CD14-positive monocyte (primary cell): ENCODE measurements around the gene NLRX1. TPM values are rescaled to one million over a fixed set of nuclear protein-coding genes. Genes with fewer than 3 reads are reported as not detected.

Experiments
- DNase-seq, 3 donors: peaks; one replicate each; pipeline ENCODE4 v3.0.0-alpha.2; 2011 to 2022
- H2AFZ ChIP-seq: 2 replicates; pipeline ENCODE4 v1.6.0; 2012; ENCODE audit warnings: mild to moderate bottlenecking, low read depth, low read length, inconsistent platforms; ENCODE audit not compliant: insufficient read depth, poor library complexity, severe bottlenecking
- H3K27ac ChIP-seq, 2 donors: 1 replicate in 1 of 2; 2 replicates in 1 of 2; pipeline ENCODE4 v1.5.1; 2012 to 2013; ENCODE audit warnings: low read length in 2 of 2, control low read depth in 1 of 2, inconsistent platforms in 1 of 2, low read depth in 1 of 2, mild to moderate bottlenecking in 1 of 2
- H3K27me3 ChIP-seq, 2 donors: one replicate each; pipeline versions ENCODE4 v1.6.0 to v1.6.1; 2011 to 2013; ENCODE audit warnings: low read length in 2 of 2; ENCODE audit not compliant: control insufficient read depth in 2 of 2, insufficient read depth in 2 of 2
- H3K36me3 ChIP-seq, 2 donors: replicated peaks in 1 of 2; 1 replicate in 1 of 2; 2 replicates in 1 of 2; pipeline versions ENCODE4 v1.5.1 to v1.6.1; 2012 to 2013; ENCODE audit warnings: low read length in 2 of 2, control low read depth in 1 of 2, inconsistent platforms in 1 of 2, mild to moderate bottlenecking in 1 of 2; ENCODE audit not compliant: insufficient read depth in 2 of 2, control insufficient read depth in 1 of 2
- H3K4me1 ChIP-seq, 2 donors: 1 replicate in 1 of 2; 2 replicates in 1 of 2; pipeline versions ENCODE4 v1.5.1 to v1.6.1; 2012 to 2013; ENCODE audit warnings: low read length in 2 of 2, control low read depth in 1 of 2, inconsistent platforms in 1 of 2, mild to moderate bottlenecking in 1 of 2, moderate library complexity in 1 of 2; ENCODE audit not compliant: insufficient read depth in 2 of 2, control insufficient read depth in 1 of 2
- H3K4me2 ChIP-seq: replicated peaks from 2 replicates; pipeline ENCODE3; 2012; ENCODE audit warnings: low read length, moderate library complexity, mild to moderate bottlenecking; ENCODE audit not compliant: poor library complexity, severe bottlenecking; ENCODE audit errors: extremely low read depth
- H3K4me3 ChIP-seq, 3 experiments: fragments of 200-600 bp in 1 of 3; sonication (generic) in 1 of 3; replicated peaks in 1 of 3; 1 replicate in 2 of 3; 2 replicates in 1 of 3; pipeline ENCODE4 v1.5.1; 2011 to 2013; ENCODE audit warnings: low read length in 3 of 3, mild to moderate bottlenecking in 3 of 3, control low read depth in 2 of 3, low read depth in 2 of 3, inconsistent platforms in 1 of 3, moderate library complexity in 1 of 3
- H3K79me2 ChIP-seq: 2 replicates; pipeline ENCODE4 v1.6.0; 2012; ENCODE audit warnings: mild to moderate bottlenecking, control low read depth, inconsistent platforms, low read length, moderate library complexity; ENCODE audit not compliant: insufficient read depth
- H3K9ac ChIP-seq: 2 replicates; pipeline ENCODE4 v1.6.0; 2017; ENCODE audit warnings: low read length, mild to moderate bottlenecking; ENCODE audit not compliant: insufficient read depth, poor library complexity, severe bottlenecking
- H3K9me3 ChIP-seq, 2 donors: replicated peaks in 1 of 2; 1 replicate in 1 of 2; 2 replicates in 1 of 2; pipeline versions ENCODE4 v1.5.1 to v1.6.1; 2012 to 2013; ENCODE audit warnings: low read length in 2 of 2, control low read depth in 1 of 2; ENCODE audit not compliant: control insufficient read depth in 1 of 2, insufficient read depth in 1 of 2
- H4K20me1 ChIP-seq: 2 replicates; pipeline ENCODE4 v1.6.0; 2012; ENCODE audit warnings: mild to moderate bottlenecking, low read length, control low read depth, moderate library complexity; ENCODE audit not compliant: insufficient read depth
- H3K27ac Mint-ChIP-seq, 7 donors: one replicate each; pipeline ENCODE4 v1.8.0; 2020; ENCODE audit warnings: mild to moderate bottlenecking in 7 of 7, mixed read lengths in 7 of 7, moderate library complexity in 6 of 7, inconsistent platforms in 2 of 7
- H3K27me3 Mint-ChIP-seq, 3 donors: one replicate each; pipeline ENCODE4 v1.8.0; 2021 to 2022; ENCODE audit warnings: low read depth in 3 of 3, mild to moderate bottlenecking in 3 of 3, mixed read lengths in 3 of 3, moderate library complexity in 3 of 3, inconsistent platforms in 1 of 3
- H3K36me3 Mint-ChIP-seq, 2 donors: one replicate each; pipeline ENCODE4 v1.8.0; 2020; ENCODE audit warnings: mixed read lengths in 2 of 2, inconsistent platforms in 1 of 2, mild to moderate bottlenecking in 1 of 2
- H3K4me1 Mint-ChIP-seq: one replicate; pipeline ENCODE4 v1.8.0; 2020; ENCODE audit warnings: mild to moderate bottlenecking, mixed read lengths
- H3K4me3 Mint-ChIP-seq, 2 donors: one replicate each; pipeline ENCODE4 v1.8.0; 2020; ENCODE audit warnings: mild to moderate bottlenecking in 2 of 2, mixed read lengths in 2 of 2, moderate library complexity in 1 of 2
- H3K9me3 Mint-ChIP-seq, 7 donors: one replicate each; pipeline ENCODE4 v1.8.0; 2020 to 2022; ENCODE audit warnings: mixed read lengths in 7 of 7, mild to moderate bottlenecking in 6 of 7, moderate library complexity in 6 of 7, inconsistent platforms in 2 of 7
- WGBS: methylation state at CpG from one replicate; pipeline ENCODE4 v1.1.5; 2013; ENCODE audit warnings: missing lambda C conversion rate; ENCODE audit not compliant: insufficient coverage; 5-methylcytosine and 5-hydroxymethylcytosine counted together
- intact Hi-C, 2 donors: fragments of 100-400 bp; cut with micrococcal nuclease; formaldehyde crosslinking; loops; one replicate each; pipeline versions ENCODE4 v1.15.0 to v1.15.1; 2023
- polyA plus RNA-seq, 3 donors: library from polyadenylated mRNA; depleted of rRNA in 1 of 3; unstranded in 2 of 3; stranded (reverse) in 1 of 3; fragments of 300-500 nt in 2 of 3; fragments of >200 nt in 1 of 3; fragmentation: Illumina TruSeq in 2 of 3; gene quantifications; 1 replicate in 2 of 3; 2 replicates in 1 of 3; pipeline ENCODE4 v1.2.3, GENCODE V29; 2012 to 2021
- TF ChIP-seq, protein P1 (sequence below): fragments of 200-600 bp; IDR thresholded peaks from one replicate; pipeline ENCODE4 v1.8.0; 2022; ENCODE audit warnings: antibody characterized with exemption, mild to moderate bottlenecking

NLRX1 gene
- polyA plus RNA-seq, 3 donors = 13.7 to 15.5 (median 14.2) TPM

DNA sequence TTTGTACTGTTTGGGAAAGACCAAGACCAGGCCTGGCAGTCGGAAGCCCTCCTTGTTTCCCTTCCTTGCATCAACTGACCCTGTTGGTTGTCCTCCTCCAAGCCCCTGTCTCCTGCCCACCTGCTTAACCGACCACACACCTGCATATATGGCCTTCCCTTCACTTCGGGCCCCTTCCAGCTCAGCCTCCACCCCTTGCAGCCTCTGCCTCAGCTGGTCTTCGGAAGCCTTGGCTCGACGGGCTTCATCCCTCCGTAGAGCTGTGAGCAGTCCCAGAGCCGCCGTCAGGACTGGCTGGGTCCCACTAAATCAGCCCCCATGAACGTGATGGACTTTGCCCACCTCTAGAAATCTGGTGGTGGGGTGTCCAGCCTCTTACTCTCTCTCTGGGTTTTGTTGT is 25.1 kb downstream of the NLRX1 start:
- TF ChIP-seq, protein P1, sequence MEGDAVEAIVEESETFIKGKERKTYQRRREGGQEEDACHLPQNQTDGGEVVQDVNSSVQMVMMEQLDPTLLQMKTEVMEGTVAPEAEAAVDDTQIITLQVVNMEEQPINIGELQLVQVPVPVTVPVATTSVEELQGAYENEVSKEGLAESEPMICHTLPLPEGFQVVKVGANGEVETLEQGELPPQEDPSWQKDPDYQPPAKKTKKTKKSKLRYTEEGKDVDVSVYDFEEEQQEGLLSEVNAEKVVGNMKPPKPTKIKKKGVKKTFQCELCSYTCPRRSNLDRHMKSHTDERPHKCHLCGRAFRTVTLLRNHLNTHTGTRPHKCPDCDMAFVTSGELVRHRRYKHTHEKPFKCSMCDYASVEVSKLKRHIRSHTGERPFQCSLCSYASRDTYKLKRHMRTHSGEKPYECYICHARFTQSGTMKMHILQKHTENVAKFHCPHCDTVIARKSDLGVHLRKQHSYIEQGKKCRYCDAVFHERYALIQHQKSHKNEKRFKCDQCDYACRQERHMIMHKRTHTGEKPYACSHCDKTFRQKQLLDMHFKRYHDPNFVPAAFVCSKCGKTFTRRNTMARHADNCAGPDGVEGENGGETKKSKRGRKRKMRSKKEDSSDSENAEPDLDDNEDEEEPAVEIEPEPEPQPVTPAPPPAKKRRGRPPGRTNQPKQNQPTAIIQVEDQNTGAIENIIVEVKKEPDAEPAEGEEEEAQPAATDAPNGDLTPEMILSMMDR = no peak
- Histone ChIP-seq H3K27ac (peak overlapping the region; percentile 83 to 90), H3K4me3 (no peak overlapping the region), H3K79me2 (no peaks in the 10 kb centered on the region), H4K20me1 (no peaks in the 10 kb centered on the region), H3K4me1 (peaks cover 49 to 62% of the 10 kb centered on the region in 2 donors), H2AFZ (no peak overlapping the region), H3K9ac (no peak overlapping the region), H3K9me3 (no peaks in the 10 kb centered on the region), H3K27me3 (no peaks in the 10 kb centered on the region), H3K36me3 (no peaks in the 10 kb centered on the region), H3K4me2 (no peak overlapping the region)
- peaks cover 0 to 12% (median 8%) of the 10 kb centered on the region in 3 donors for H3K27me3 Mint-ChIP-seq
- peaks cover 69% of the 10 kb centered on the region for H3K4me1 Mint-ChIP-seq
- peak overlapping the region; percentile 89 to 96 (median 94) for H3K27ac Mint-ChIP-seq
- intact Hi-C loops = loop anchor here (10.0 kb wide), 2 partner anchors 49 to 99 kb away; partner anchors contain the start of gene ABCG4 (in 2 of the 2)
- no peak for DNase-seq
- WGBS = 89% methylated on average over 9 of the region's 10 CpGs
- H3K36me3 Mint-ChIP-seq = peaks cover 1 to 3% of the 10 kb centered on the region in 2 donors
- peaks cover 0 to 3% (median 0%) of the 10 kb centered on the region in 7 donors for H3K9me3 Mint-ChIP-seq
- H3K4me3 Mint-ChIP-seq = no peak overlapping the region

- intact Hi-C loops = loop anchor here (10.0 kb wide), 2 partner anchors 50 to 100 kb away; partner anchors contain the start of gene ABCG4 (in 2 of the 2)
- Mint-ChIP-seq H3K27me3 (peaks cover 0 to 11% (median 2%) of the 10 kb centered on the region in 3 donors), H3K4me3 (no peak overlapping the region), H3K4me1 (peaks cover 66% of the 10 kb centered on the region), H3K27ac (peak overlapping the region in 3 of 7 donors; percentile 1 to 59 (median 31)), H3K9me3 (peaks cover 0 to 3% (median 0%) of the 10 kb centered on the region in 7 donors), H3K36me3 (peaks cover 1 to 3% of the 10 kb centered on the region in 2 donors)
- Histone ChIP-seq H3K27me3 (no peaks in the 10 kb centered on the region), H3K36me3 (no peaks in the 10 kb centered on the region), H3K27ac (no peak overlapping the region), H3K4me3 (no peak overlapping the region), H3K4me2 (no peak overlapping the region), H2AFZ (peak overlapping the region; percentile 11), H3K9me3 (no peaks in the 10 kb centered on the region), H3K79me2 (no peaks in the 10 kb centered on the region), H3K9ac (no peak overlapping the region), H3K4me1 (peaks cover 49 to 62% of the 10 kb centered on the region in 2 donors), H4K20me1 (no peaks in the 10 kb centered on the region)
- 97% methylated on average over 3 of the region's 7 CpGs for WGBS
- no peak for DNase-seq
- TF ChIP-seq, protein P1 = no peak
Observed at GRCh38 chr11:119194811-119195440, 26.4 kb downstream of the NLRX1 start.
